Trophoblast cell (in vitro differentiated cells and primary cell): ENCODE data around the gene CFAP57.

ENCODE experiments used
- DNase-seq, 2 donors: peaks; one replicate each; pipeline ENCODE4 v3.0.0-alpha.2; 2016
- H2AFZ ChIP-seq: 2 replicates; pipeline ENCODE4 v1.6.1; 2013; ENCODE audit warnings: low read length, moderate library complexity, mild to moderate bottlenecking; ENCODE audit not compliant: insufficient read depth, poor library complexity
- H2AK5ac ChIP-seq: 2 replicates; pipeline ENCODE4 v1.6.1; 2013; ENCODE audit warnings: mild to moderate bottlenecking, low read length
- H2BK120ac ChIP-seq: 2 replicates; pipeline ENCODE4 v1.6.1; 2013; ENCODE audit warnings: low read length, mild to moderate bottlenecking, moderate library complexity; ENCODE audit not compliant: insufficient read depth, poor library complexity
- H2BK12ac ChIP-seq: 2 replicates; pipeline ENCODE4 v1.6.1; 2013; ENCODE audit warnings: mild to moderate bottlenecking, low read length, moderate library complexity
- H2BK5ac ChIP-seq: 2 replicates; pipeline ENCODE4 v1.6.1; 2013; ENCODE audit warnings: low read length, low read depth, moderate library complexity, mild to moderate bottlenecking; ENCODE audit not compliant: poor library complexity
- H3K14ac ChIP-seq: 2 replicates; pipeline ENCODE4 v1.6.1; 2013; ENCODE audit warnings: mild to moderate bottlenecking, low read length
- H3K18ac ChIP-seq: 2 replicates; pipeline ENCODE4 v1.6.1; 2013; ENCODE audit warnings: mild to moderate bottlenecking, low read length
- H3K23ac ChIP-seq: 2 replicates; pipeline ENCODE4 v1.6.1; 2013; ENCODE audit warnings: low read length
- H3K27ac ChIP-seq: 2 replicates; pipeline ENCODE4 v1.5.1; 2013; ENCODE audit warnings: low read depth, mild to moderate bottlenecking, inconsistent platforms, low read length, moderate library complexity
- H3K27me3 ChIP-seq: 2 replicates; pipeline ENCODE4 v1.6.1; 2013; ENCODE audit warnings: inconsistent platforms, mild to moderate bottlenecking, low read length, moderate library complexity; ENCODE audit not compliant: insufficient read depth
- H3K36me3 ChIP-seq, 2 experiments: 1 replicate in 1 of 2; 2 replicates in 1 of 2; pipeline ENCODE4 v1.6.1; 2013; ENCODE audit warnings: low read length in 2 of 2, mild to moderate bottlenecking in 2 of 2, moderate library complexity in 1 of 2; ENCODE audit not compliant: insufficient read depth in 2 of 2, control insufficient read depth in 1 of 2
- H3K4ac ChIP-seq: 2 replicates; pipeline ENCODE4 v1.6.1; 2013; ENCODE audit warnings: low read depth, mild to moderate bottlenecking, low read length, moderate library complexity
- H3K4me1 ChIP-seq, 2 experiments: 1 replicate in 1 of 2; 2 replicates in 1 of 2; pipeline ENCODE4 v1.6.1; 2013; ENCODE audit warnings: low read length in 2 of 2, mild to moderate bottlenecking in 2 of 2, moderate library complexity in 1 of 2; ENCODE audit not compliant: insufficient read depth in 2 of 2, control insufficient read depth in 1 of 2
- H3K4me2 ChIP-seq: 2 replicates; pipeline ENCODE4 v1.6.1; 2013; ENCODE audit warnings: inconsistent platforms, mild to moderate bottlenecking, low read length, moderate library complexity
- H3K4me3 ChIP-seq: 2 replicates; pipeline ENCODE4 v1.5.1; 2013; ENCODE audit warnings: mild to moderate bottlenecking, low read depth, low read length, inconsistent platforms
- H3K79me1 ChIP-seq: one replicate; pipeline ENCODE4 v1.6.1; 2013; ENCODE audit warnings: low read length
- H3K79me2 ChIP-seq: 2 replicates; pipeline ENCODE4 v1.6.1; 2013; ENCODE audit warnings: low read length, mild to moderate bottlenecking; ENCODE audit not compliant: control insufficient read depth, insufficient read depth, poor library complexity
- H3K9ac ChIP-seq: 2 replicates; pipeline ENCODE4 v1.6.1; 2013; ENCODE audit warnings: mild to moderate bottlenecking, low read length
- H3K9me3 ChIP-seq: 2 replicates; pipeline ENCODE4 v1.6.1; 2013; ENCODE audit warnings: low read depth, mild to moderate bottlenecking, control low read depth, inconsistent platforms, low read length; ENCODE audit not compliant: insufficient read depth
- H4K12ac ChIP-seq: 2 replicates; pipeline ENCODE4 v1.6.1; 2013; ENCODE audit warnings: low read depth, mild to moderate bottlenecking, low read length, moderate library complexity
- H4K8ac ChIP-seq: 2 replicates; pipeline ENCODE4 v1.6.1; 2013; ENCODE audit warnings: low read depth, mild to moderate bottlenecking, low read length, moderate library complexity
- H4K91ac ChIP-seq: one replicate; pipeline ENCODE4 v1.6.1; 2013; ENCODE audit warnings: low read depth, mild to moderate bottlenecking, low read length, moderate library complexity
- WGBS: extraction: QIAGEN DNeasy Blood & Tissue Kit; methylation state at CpG from one replicate; pipeline ENCODE4 v1.1.7; 2013; ENCODE audit warnings: missing lambda C conversion rate; ENCODE audit not compliant: insufficient read length, insufficient coverage; ENCODE audit errors: extremely low coverage; 5-methylcytosine and 5-hydroxymethylcytosine counted together

CFAP57 gene

DNA sequence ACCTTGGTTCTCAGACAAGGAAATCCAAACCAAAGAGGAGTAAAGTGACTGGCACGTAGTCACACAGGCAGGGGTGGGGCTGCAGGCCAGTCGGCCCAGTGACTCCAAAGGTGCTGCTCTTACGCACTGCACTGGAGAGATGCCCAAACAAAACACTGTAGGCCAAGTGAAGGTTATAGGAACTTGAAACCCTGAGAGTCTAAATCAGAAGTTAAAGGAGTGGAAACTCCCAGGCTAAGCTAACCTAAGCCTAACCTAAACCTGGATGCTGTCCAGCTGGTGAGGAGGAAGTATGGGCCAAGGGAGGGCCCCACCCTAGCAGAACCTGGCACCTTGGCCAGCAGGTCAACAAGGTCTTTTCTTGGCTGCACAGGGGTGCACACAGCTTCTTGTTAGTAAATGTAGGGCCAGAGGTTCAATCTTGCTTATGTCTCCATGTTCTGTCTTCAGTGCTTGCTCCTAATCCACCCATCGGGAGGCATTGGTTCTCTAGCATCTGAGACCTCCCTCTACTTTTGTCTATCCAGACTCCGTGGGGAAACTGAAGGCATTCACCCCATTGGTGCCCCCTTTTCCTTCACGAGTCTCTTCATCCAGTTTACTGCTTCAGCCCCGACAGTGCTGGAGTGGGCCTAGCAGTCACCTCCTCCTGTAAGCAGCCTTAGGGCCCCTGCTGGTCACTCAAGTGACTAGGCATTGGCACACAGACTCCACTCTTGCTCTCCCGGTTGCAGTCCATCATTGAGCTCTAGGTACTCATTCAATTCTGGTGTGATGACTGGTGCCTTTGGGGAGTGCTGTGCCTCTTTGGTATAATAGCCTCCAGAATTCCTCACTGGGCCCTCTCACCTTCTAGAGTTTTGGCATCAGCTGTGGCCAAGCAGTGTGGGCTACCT, 84.8 kb downstream of the CFAP57 start:
- no peak overlapping the region for H2BK120ac ChIP-seq
- H3K79me1 ChIP-seq = no peaks in the 10 kb centered on the region
- peaks cover 27% of the 10 kb centered on the region for H3K9me3 ChIP-seq
- H3K79me2 ChIP-seq = no peaks in the 10 kb centered on the region
- DNase-seq = no peak
- no peak overlapping the region for H2AFZ ChIP-seq
- no peak overlapping the region for H2AK5ac ChIP-seq
- H3K4ac ChIP-seq = no peak overlapping the region
- no peak overlapping the region for H3K18ac ChIP-seq
- no peak overlapping the region for H2BK12ac ChIP-seq
- no peak overlapping the region for H4K91ac ChIP-seq
- H4K8ac ChIP-seq = no peak overlapping the region
- no peak overlapping the region for H2BK5ac ChIP-seq
- no peak overlapping the region for H4K12ac ChIP-seq
- H3K9ac ChIP-seq = no peak overlapping the region
- H3K14ac ChIP-seq = no peak overlapping the region
- H3K4me1 ChIP-seq = no peaks in the 10 kb centered on the region
- no peak overlapping the region for H3K4me2 ChIP-seq
- H3K23ac ChIP-seq = no peak overlapping the region
- no peak overlapping the region for H3K27ac ChIP-seq
- H3K4me3 ChIP-seq = no peak overlapping the region
- no peaks in the 10 kb centered on the region for H3K36me3 ChIP-seq
- WGBS = no CpG with 5 or more reads among the region's 8 CpGs
- H3K27me3 ChIP-seq = no peaks in the 10 kb centered on the region

- H2AFZ ChIP-seq = no peak overlapping the region
- H3K4me3 ChIP-seq = no peak overlapping the region
- no peak overlapping the region for H2BK5ac ChIP-seq
- no peak overlapping the region for H2BK120ac ChIP-seq
- no peaks in the 10 kb centered on the region for H3K79me2 ChIP-seq
- no peak overlapping the region for H3K14ac ChIP-seq
- no peaks in the 10 kb centered on the region for H3K27me3 ChIP-seq
- no peak overlapping the region for H2AK5ac ChIP-seq
- H4K12ac ChIP-seq = no peak overlapping the region
- H3K4me1 ChIP-seq = no peaks in the 10 kb centered on the region
- H3K9me3 ChIP-seq = peaks cover 28% of the 10 kb centered on the region
- no peak overlapping the region for H3K27ac ChIP-seq
- no CpG with 5 or more reads among the region's 3 CpGs for WGBS
- H3K4ac ChIP-seq = no peak overlapping the region
- H4K91ac ChIP-seq = no peak overlapping the region
- H3K36me3 ChIP-seq = no peaks in the 10 kb centered on the region
- H3K23ac ChIP-seq = no peak overlapping the region
- DNase-seq = no peak
- no peaks in the 10 kb centered on the region for H3K79me1 ChIP-seq
- H3K9ac ChIP-seq = no peak overlapping the region
- no peak overlapping the region for H2BK12ac ChIP-seq
- H3K18ac ChIP-seq = no peak overlapping the region
- H3K4me2 ChIP-seq = no peak overlapping the region
- H4K8ac ChIP-seq = no peak overlapping the region
Observed at GRCh38 chr1:43258370-43258769, 86.2 kb downstream of the CFAP57 start.

- Histone ChIP-seq H3K79me1 (no peaks in the 10 kb centered on the region), H3K14ac (no peak overlapping the region), H3K9me3 (peaks cover 9% of the 10 kb centered on the region), H3K27me3 (no peaks in the 10 kb centered on the region), H2BK120ac (no peak overlapping the region), H4K12ac (no peak overlapping the region), H4K91ac (no peak overlapping the region), H3K79me2 (no peaks in the 10 kb centered on the region), H2AK5ac (no peak overlapping the region), H3K27ac (no peak overlapping the region), H4K8ac (no peak overlapping the region), H3K4me2 (no peak overlapping the region), H3K23ac (no peak overlapping the region), H2AFZ (no peak overlapping the region), H3K4ac (no peak overlapping the region), H2BK12ac (no peak overlapping the region), H3K9ac (no peak overlapping the region), H3K18ac (no peak overlapping the region), H2BK5ac (no peak overlapping the region), H3K4me3 (no peak overlapping the region), H3K36me3 (no peaks in the 10 kb centered on the region), H3K4me1 (peaks cover 2 to 7% of the 10 kb centered on the region in 2 experiments)
- DNase-seq = no peak
- no CpG with 5 or more reads among the region's 4 CpGs for WGBS
Observed at GRCh38 chr1:43265431-43265830, 93.3 kb downstream of the CFAP57 start.

- Histone ChIP-seq H2AFZ (no peak overlapping the region), H3K14ac (no peak overlapping the region), H3K4me1 (peaks cover 2 to 17% of the 10 kb centered on the region in 2 experiments), H3K23ac (no peak overlapping the region), H3K36me3 (no peaks in the 10 kb centered on the region), H2BK120ac (no peak overlapping the region), H4K91ac (no peak overlapping the region), H2AK5ac (no peak overlapping the region), H3K18ac (no peak overlapping the region), H3K4me2 (no peak overlapping the region), H2BK5ac (no peak overlapping the region), H3K27me3 (no peaks in the 10 kb centered on the region), H3K4me3 (no peak overlapping the region), H3K79me2 (no peaks in the 10 kb centered on the region), H3K79me1 (no peaks in the 10 kb centered on the region), H3K9ac (no peak overlapping the region), H3K27ac (no peak overlapping the region), H4K8ac (no peak overlapping the region), H2BK12ac (no peak overlapping the region), H3K9me3 (peaks cover 5% of the 10 kb centered on the region), H4K12ac (no peak overlapping the region), H3K4ac (no peak overlapping the region)
- DNase-seq = no peak
- no CpG with 5 or more reads among the region's 1 CpG for WGBS
Observed at GRCh38 chr1:43266881-43267280, 94.8 kb downstream of the CFAP57 start.
